Measurements from ENCODE around the gene C3orf85. TPM values are rescaled to one million over a fixed set of nuclear protein-coding genes. Genes with fewer than 3 reads are reported as not detected.

Gene C3orf85
- total RNA-seq, 1 donor from 2014 or later, result not detected

DNA sequence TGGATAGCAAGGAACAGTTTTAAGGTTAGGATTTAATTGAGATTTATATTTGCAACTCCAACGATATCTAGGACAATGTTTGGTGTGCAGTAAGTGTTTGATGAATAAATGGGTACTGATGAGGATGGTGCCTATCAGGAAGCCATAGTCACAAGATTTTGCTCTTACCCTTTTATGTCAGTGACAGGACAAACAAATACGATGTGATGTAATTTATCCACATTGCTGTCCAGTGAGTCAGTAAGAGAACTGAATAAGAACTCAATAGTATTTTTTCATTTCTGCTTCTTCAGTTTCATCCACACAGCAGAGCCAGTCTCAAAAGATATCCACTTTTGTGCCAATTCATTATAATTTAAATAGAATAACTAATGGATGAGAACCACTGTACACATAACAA, 18.5 kb downstream of the C3orf85 start:
- ATAC-seq, result no peak

GRCh38 chr3:109155828-109156227, 19.3 kb downstream of the C3orf85 start:
- ATAC-seq, result no peak

- ATAC-seq, result no peak
These were observed 25.1 kb downstream of the C3orf85 start for GRCh38 chr3:109161487-109162123.

- no peak for ATAC-seq
These were observed 29.4 kb downstream of the C3orf85 start for GRCh38 chr3:109165905-109166304.

- ATAC-seq, result no peak
These were observed 35.0 kb downstream of the C3orf85 start for GRCh38 chr3:109171479-109171878.

- no peak for ATAC-seq
These were observed 38.9 kb downstream of the C3orf85 start for GRCh38 chr3:109175411-109175810.

DNA sequence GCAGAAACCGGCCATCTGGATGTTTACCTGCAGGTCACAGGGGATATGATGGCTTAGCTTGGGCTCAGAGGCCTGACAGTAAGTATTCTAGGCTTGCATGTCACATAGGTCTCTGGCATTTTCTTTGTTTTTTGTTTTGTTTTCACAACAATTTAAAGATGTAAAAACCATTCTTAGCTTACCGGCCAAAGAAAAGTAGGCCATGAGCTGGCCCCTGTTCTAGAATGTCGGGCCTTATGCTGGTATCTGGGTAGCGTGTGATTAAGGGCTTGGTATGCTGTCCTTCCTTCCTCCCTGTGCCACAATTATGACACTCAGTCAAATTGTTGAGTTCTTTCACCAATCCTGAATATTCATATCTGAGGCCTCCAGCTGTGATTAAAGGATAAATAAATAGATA, 40.2 kb downstream of the C3orf85 start:
- ATAC-seq, result no peak

DNA sequence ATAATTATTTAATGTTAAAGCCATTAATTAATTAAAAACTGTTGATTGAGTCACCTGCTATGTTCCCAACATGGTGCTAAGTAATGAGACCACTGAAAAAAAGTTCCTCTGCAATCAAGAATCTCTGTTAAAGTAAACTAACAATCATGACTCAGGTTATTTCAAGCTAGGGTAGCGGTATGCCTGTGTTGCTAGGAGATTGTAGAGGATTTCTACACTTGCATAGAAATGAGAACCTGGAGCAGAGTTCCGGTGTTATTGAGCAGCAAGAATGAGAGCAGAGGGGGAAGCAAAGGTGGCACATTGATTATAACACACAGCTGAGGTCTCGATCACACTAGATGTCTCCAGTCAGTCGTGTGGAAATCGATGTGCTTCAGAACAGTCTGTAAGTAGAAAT, 41.4 kb downstream of the C3orf85 start:
- ATAC-seq, result no peak

- ATAC-seq, result no peak
These were observed 42.2 kb downstream of the C3orf85 start for GRCh38 chr3:109178708-109179107.

DNA sequence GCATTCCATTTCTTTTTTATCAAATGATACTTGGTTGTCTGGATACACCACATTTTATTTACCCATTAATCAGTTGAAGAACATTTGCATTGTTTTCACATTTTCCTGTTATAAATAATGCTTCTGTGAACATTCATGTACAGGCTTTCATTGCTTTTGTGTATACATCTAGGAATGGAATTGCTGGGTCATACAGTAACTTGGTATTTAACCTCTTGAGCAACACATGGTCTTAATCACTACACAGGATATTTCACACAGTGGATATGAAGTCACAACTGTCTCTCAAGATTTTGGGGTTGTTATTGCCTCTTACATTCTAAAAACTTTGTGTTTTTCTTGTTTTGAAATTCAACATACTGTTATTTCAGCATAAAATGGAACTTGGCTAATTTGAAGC, 48.2 kb downstream of the C3orf85 start:
- ATAC-seq, result no peak

DNA sequence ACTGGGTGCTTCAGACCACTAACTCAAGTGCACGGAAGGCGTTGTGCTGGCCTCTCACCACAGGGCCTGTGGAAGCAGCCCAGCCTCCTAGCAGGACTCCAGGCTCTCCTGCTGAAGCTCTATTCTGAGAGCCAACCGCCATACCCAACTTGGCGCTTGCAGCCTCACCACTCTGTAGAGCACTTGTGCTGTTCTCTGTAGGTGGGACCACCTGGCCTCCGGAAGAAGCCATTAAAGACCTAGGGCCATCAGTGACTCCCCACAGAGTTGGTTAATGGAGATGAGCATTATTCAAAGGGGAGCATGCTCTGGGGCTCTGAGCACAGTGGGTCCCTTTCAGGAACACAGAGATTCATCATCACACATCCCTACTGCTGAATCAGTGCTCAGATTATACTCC, 50.9 kb downstream of the C3orf85 start:
- ATAC-seq, result no peak

DNA sequence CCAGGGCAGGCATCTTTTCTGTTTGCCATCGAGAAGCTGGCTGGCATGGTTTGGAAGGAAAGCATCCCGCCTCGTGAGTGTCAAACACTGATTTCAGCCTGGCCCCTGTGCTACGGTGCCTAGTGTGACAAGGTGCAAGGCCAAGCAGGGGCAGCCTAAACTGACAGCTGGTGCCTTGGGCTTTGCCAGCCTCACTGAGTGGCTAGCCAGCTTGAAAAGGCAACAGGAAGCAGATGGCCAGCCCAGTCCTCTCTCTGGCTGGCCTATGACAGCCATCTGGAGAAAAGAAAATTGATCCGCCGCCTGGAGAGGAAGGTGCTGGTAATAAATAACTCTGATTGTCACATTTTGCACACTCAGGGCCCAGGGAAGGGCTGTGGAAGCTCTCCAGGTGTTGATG, 52.2 kb downstream of the C3orf85 start:
- ATAC-seq, result no peak

DNA sequence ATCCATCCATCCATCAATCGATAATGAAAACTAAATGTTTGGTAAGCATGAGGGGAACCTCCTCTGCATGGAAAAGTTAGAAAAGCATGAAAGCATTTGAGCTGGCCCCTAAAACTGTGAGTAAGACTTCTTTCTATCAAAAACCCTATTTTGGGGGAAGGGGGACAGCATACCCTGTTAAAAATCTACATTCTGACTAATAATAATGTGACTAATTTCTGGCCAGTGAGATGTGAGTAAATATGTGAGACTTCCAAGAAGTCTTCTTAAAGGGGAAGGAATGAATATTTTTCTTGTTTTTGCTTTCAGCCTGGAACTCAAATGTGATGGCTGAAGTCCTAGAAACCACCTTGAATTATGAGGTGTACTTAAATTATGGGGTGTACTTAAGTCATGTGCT, 54.9 kb downstream of the C3orf85 start:
- no peak for ATAC-seq

DNA sequence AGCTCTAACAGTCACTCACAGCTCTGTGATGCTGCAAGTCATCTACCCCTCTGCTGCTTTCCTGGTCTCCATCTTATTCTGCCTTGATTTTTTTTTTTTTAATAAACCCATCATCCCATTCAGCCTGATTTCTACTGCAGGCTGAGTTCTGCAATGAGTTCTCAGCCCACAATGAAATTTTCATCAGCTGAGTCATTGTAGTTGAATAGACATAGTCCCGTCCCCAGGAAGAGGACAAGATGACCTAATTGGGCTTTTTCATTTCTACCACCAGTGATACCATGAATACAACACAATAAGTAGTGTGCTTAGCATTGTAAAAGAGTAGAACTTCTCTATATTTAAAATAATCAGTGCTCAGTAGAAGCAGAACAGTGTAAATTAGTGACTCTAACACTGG, 59.3 kb downstream of the C3orf85 start:
- no peak for ATAC-seq

Other genes starting within 250 kb of the C3orf85 start
- not detected for gene GUCA1C, start 182.8 kb upstream of the C3orf85 start, total RNA-seq
- not detected for gene MORC1, start 18.6 kb upstream of the C3orf85 start, total RNA-seq
- not detected for gene DPPA2, start 179.8 kb downstream of the C3orf85 start, total RNA-seq
- gene DPPA4, start 200.8 kb downstream of the C3orf85 start, total RNA-seq, result not detected